GM10248 (cell line): Measurements from ENCODE around the gene ACER1.

ENCODE experiments used
- CTCF ChIA-PET: fragments of 300-600 bp; sonication (Branson Sonifier 250); formaldehyde crosslinking; extraction: SDS; loops from one replicate; lab custom pipeline; 2021; ENCODE audit warnings: antibody characterized with exemption; lab: Yijun Ruan, JAX
- POLR2A ChIA-PET: fragments of 350-650 bp; sonication (Branson Sonifier 250); formaldehyde crosslinking; extraction: SDS; loops from one replicate; lab custom pipeline; 2020; ENCODE audit warnings: antibody characterized with exemption; lab: Yijun Ruan, JAX
- DNase-seq: peaks from one replicate; pipeline ENCODE4 v3.0.0; 2012; ENCODE audit errors: extremely low spot score
- CTCF ChIP-seq: IDR thresholded peaks from 2 replicates; pipeline ENCODE4 v1.5.1; 2012; ENCODE audit warnings: mild to moderate bottlenecking, low read depth; ENCODE audit errors: extremely low read depth, missing control alignments, control extremely low read depth

Gene ACER1

DNA sequence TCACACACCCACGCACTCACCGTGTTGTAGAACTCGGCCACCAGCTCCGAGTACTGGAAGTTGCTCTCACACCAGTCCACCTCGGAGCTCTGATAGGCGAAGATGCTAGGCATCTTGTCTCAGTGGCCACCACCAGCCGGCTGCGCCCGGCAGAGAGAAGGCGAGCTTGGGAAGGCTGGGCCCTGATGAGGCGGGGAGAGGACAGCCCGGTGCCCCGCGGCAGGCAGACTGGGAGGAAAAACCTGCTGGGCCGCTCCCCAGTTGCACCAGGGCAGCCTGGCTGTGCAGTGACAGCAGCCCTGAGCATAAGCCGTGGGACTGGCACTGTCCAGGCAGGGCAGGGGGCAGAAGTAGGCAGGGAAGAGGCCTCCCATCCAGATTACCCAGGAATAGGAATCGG, at the start of gene ACER1:
Gene ACER1 (minus strand): TSS at position 174 of the 400 bp plus-strand sequence. CDS start 61 bp downstream, at position 113.
- CTCF ChIA-PET: interaction anchor here (0.9 to 2.8 kb wide), 4 partner anchors 14 to 139 kb away, joined by 3 to 10 read pairs (median 3); no protein-coding TSS in a partner anchor
- TF ChIP-seq CTCF: no peak
- POLR2A ChIA-PET: no interaction called here
- DNase-seq: no peak

- DNase-seq: no peak
- ChIA-PET POLR2A (interaction anchor here (0.6 kb wide), 1 partner anchor 417 kb away, joined by 7 read pairs; no protein-coding TSS in a partner anchor), CTCF (no interaction called here)
- no peak for TF ChIP-seq CTCF
These were observed 49.8 kb upstream of the ACER1 start for GRCh38 chr19:6383188-6383587.

DNA sequence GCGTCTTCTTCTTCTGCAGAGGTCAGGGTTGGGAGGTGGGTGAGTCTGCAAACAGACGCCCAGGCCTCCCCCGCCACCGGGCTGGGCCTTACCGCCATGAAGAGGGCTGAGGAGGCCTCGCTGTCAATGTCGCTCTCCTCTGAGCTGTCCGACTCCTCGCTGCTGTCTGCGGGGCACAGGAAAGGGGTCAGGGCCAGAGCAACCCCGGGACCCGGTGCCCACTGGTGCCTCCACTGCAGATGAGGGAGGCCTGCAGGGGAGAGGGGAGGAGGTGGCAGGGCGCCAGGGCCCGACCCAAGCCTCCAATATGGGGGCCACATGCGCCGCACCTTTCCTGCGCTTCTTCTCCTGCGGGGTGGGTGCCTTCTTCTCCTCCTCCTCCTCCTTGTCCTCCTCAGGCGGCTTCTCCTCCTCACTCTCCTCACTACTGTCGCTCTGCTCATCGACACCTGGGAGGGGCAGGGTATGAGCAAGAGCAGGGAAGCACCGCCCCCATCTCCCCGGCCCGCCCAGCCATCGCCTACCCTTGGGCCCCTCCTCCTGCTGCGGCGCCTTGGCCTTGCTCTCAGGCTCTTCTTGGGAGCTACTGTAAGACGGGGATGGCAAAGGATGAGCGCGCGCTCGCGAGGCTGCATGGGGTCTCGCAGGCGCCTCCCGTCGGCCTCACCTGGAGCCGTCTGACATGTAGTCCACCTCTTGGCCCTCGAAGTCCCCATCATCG, 47.8 kb upstream of the ACER1 start:
- TF ChIP-seq CTCF: no peak
- ChIA-PET POLR2A (no interaction called here), CTCF (no interaction called here)

GRCh38 chr19:6379744-6380143, 46.3 kb upstream of the ACER1 start:
- ChIA-PET POLR2A (interaction anchor here (0.6 kb wide), 1 partner anchor 205 kb away, joined by 3 read pairs; no protein-coding TSS in a partner anchor), CTCF (no interaction called here)
- DNase-seq: no peak
- TF ChIP-seq CTCF: no peak

More for the DNA sequence above, 47.8 kb upstream of the ACER1 start:
- no peak for DNase-seq

GRCh38 chr19:6378486-6378885, 45.1 kb upstream of the ACER1 start:
- ChIA-PET POLR2A (no interaction called here), CTCF (no interaction called here)
- no peak for TF ChIP-seq CTCF
- no peak for DNase-seq

- CTCF ChIA-PET: interaction anchor here (1.0 to 1.3 kb wide), 2 partner anchors 10 to 15 kb away, joined by 3 to 4 read pairs; partner anchors contain the start of gene GTF2F1
- POLR2A ChIA-PET: no interaction called here
- no peak for TF ChIP-seq CTCF
- no peak for DNase-seq
These were observed 44.6 kb upstream of the ACER1 start for GRCh38 chr19:6378041-6378440.
